GM21447 (cell line): ENCODE results near the gene MRNIP.
"Not testable (repeated sequence)": the region's sequence is repeated elsewhere in the genome, so short reads cannot be mapped to it uniquely, and the experiment has no call there.

ENCODE experiments used
- ATAC-seq: cut with Tn5 transposase; IDR thresholded peaks from one replicate; pipeline ENCODE4 v1.9.1; 2021; ENCODE audit not compliant: unreplicated experiment

Gene MRNIP

DNA sequence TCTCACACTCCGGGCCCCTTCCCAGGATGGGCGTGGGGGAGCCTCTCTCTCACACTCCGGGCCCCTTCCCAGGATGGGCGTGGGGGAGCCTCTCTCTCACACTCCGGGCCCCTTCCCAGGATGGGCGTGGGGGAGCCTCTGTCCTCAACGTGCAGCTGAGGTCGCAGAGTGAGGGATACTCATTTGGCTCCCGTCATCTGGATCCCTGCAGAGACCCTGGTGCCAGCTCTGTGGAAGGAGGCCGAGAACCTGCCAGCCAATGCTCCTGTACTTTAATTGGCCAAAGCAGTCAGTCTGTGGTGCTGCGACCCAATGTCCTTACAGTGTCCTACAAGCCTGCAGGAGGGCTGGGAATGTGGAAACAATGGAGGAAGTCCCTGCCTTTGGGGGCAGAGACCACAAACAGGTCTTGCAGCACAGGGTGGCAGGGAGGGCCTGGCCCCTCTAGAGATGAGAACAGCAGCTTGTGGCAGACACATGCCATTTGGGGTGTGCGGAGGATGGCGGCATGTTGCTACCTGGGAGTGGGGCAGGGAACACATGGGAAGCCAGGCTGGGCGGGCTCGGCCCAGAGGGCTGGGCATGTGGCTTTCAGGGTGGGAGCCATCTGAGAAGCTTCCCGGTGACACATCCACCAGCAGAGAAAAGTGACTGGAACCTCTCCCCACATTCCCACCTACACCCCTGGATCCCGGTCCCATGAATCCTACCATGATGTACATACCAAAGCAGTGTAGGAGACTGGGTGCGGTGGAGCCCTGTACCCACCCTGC lies 13.6 kb upstream of the MRNIP start:
- ATAC-seq: no peak

DNA sequence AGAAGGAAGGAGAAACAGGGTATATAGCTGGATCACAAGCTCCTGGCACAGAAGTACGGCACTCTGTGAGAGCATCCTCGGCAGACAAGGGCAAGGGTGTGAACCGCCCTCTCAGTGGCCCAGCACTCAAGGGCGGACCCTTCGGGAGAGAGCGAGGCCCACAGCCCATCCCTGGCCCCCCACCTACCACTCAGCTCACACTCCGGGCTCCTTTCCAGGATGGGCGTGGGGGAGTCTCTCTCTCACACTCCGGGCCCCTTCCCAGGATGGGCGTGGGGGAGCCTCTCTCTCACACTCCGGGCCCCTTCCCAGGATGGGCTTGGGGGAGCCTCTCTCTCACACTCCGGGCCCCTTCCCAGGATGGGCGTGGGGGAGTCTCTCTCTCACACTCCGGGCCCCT lies 12.9 kb upstream of the MRNIP start:
- ATAC-seq: not testable (repeated sequence)

DNA sequence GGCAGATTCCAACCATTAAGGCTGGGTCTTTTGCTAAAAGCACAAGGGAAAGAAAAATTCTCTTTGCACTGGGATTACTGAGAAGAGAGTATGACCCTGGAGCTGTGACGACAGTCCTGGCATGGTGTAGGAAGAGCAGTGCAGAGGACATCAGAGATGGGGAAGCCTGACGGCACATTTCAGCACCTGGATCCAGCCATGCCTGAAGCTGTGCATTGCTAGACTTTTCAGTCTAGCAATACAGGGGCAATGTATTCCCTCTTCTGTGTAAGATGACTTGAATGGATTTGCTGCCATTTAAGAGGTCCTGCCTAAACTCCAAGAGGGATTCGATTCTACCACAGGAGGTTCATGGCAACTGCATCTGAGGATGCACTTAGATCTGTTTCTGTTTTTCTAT lies 12.3 kb upstream of the MRNIP start:
- ATAC-seq: no peak

DNA sequence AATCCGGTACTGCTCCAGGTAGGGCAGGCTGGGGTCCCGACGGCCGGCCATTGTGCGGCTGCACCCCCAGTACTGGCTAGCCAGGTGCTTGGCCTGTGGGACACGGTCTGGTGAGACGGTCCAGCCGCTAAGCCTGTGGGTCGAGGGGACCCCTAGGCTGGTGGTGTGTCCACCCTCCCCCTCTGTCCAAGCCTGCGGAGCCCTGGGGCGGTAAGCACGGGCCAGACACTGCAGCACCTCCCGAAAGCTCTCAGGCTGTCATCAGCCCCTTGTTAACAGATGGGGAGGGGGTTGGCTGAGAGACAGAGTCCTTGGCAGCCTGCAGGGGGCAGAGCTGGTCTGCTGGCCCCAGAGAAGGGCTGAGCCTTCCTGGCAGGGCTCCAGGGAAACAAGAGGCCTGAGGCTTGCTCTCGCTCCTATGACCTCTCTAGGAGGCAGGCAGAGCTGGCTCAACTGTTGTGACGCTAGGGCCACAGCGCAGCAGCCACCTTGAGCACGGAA lies 11.8 kb upstream of the MRNIP start:
- ATAC-seq: no peak

DNA sequence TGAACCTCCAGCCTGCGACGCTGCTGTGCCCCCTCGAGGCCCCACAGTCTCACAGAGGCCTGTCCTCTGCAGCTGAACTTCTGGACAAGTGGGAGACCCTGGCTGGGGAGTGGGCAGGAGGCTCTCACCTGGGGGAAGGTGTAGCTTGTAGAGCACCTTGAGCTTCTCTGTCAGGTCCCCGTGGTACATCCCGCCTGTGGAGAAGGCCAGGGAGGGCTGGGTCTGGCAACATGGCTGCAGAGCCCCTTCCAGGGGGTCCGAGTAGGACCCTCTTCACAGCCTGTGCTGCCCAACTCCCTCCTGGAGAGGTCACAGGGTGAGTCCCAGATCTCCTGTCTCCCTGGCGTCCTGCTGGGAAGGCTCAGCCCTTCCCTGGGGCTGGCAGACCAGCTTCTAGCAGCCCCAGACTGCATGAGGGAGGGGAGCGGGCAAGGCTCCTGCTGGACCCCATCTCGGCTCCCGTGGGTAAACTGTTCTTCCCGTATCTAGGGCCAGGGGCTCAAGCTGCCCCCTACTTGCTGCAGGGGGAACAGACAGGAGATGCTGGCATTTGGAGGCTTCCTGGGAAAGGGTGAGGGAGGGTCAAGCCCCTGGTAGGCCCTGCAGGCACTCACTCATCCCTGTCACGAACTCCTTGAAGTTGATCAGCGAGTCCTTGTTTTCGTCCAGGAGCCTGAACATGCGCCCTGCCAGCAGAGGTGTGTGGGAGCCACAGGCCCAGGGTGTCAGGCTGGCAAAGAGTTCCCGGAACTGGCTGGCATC lies 11.2 kb upstream of the MRNIP start:
- ATAC-seq: no peak

DNA sequence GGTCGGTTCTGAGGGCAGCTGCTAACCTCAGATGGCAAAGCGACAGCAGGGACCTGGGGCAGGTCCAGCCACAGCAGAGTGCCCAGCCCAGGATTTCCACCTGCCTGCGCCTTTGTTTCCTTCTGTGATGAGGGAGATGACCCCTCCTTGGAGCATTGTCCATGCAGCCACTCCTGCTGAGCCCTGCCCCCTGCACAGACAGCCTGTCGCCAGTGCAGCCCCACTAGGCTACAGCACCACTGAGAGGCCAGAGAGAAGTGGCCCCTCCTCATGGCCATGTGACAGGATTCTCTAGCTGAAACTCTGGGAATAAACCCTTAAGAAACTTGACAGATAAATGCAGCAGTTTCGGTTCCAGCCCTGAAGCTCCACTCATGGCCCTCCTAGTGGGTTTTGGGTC lies 10.5 kb upstream of the MRNIP start:
- no peak for ATAC-seq

DNA sequence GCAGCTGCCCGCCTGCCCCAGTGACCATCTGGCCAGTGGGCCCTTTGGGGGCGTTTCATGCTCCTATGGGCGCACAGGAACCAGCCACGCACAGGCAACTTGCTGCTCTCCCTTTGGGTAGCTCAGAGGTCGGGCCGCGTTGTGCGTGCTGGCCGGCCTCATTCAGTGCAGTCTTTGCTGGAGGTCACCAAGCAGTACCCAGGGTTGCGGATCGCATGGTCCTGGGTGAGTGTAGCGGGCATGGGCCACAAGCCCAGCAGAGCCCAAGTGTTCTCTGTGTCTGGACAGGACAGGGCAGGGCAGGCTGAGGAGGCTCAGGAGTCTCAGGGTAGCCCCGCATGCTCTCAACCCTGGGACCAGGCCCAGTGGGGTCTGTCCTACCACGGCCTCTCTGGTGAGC lies 9.9 kb upstream of the MRNIP start:
- ATAC-seq: no peak

DNA sequence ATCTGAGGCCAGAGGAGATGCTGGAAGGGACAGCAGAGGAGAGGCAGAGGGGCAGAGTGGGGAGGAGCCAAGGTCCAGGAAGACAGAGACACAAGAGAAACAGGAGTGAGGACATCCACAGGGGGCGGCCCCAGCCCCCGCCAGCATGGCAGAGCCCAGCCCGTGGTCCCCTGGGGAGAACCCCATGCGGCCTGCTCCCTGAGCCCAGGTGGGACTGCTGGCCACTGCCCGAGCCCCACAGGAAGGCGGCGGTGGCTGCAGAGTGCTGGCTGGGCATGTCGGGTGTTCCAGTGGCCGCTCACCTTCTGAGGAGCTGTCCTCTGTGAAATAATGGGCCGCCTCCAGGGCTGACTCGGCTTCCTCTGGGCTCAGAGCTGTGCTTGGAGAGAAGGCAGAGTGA lies 8.9 kb upstream of the MRNIP start:
- no peak for ATAC-seq

DNA sequence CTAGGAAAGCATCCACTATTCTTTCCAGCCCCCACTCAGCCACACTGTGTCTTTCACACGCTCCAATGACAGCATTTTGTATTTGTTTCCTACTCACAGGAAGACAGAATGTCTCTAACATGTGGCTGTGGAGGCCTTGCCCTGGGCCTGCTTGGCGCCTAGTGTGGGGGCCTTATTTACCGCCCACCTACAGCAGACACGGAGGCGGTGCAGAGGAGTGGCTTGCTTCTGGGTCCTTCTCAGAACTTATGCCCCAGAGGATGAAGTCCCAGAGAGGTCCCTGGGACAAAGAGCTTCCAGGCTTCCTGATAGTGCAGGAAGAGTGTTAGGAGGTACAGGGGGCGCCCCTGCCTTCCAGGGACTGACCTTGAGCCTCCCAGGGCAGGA lies 8.5 kb upstream of the MRNIP start:
- ATAC-seq: no peak

DNA sequence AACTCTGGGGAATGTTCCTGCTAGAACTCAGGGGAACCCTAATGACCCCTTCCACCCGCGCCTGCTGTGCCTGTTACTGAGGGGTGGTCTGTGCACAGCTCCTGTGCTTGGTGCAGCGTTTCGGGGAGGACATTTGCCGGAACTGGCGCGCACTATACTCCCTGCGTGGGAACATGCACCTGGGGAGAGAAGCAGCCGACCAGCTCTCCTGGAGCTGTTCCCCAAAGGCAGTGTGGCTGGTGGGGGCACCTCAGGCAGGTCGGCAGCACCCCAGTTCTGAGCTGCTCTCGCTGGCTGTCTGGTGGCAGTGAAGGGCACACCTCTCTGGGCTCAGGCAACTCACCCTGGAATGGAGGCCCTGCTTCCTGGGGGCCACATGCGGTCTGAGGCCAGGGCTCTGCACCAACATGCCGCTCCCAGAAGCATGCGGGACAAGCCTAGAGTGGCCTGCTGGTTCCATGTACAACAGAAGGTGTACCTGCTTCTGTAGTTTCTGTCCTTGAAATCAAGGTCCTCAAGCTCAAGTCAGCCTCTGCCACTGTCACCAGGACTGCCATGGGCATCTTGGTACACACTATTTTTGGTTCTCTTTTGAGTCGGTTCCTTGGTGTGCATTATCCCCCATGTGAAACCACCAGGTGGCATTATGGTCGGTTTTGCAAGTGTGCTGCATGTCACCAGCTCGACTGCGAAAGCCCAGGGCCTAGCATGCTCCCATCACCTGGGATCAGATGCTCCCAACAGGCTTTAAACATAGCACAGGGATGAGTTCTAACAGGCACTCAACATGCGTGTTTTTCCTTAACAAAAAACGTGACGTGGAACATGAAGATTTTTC lies 7.8 kb upstream of the MRNIP start:
- peak; percentile 53 for ATAC-seq

DNA sequence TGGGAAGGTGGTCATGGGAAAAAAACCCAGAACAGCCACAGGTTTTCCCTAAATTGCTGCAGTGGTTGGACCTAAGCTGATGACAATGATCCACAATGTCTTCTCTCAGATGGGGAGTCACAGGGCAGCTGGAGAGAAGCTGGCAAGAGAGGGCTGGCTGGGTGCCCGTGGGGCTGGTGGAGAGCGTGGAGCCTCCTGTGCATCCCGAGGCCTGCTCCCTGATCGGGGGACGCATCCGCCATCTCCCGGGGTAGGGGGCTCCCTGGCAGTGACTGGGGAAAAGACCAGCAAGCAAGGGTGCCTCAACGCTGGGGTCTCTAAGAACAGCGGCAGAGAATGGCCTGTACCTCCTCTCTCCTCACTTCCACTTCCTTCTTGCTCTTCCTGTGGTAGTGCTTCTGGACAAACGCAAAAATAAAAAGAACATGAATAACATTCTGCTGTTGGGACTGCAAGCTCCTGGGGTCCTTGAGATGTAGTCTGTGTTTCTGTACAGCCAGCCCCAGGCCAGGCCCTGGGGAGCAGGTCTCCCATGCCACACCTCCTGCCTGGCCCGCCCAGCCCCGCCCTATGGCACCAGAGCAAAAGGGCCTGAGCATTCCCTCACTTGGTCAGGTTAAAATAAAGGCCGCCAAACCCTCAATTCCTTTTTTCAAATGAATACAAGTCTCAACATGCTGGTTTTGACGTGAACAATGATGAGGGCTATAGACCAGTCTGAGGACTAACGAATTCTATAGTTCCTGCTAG lies 7.0 kb upstream of the MRNIP start:
- ATAC-seq: no peak

DNA sequence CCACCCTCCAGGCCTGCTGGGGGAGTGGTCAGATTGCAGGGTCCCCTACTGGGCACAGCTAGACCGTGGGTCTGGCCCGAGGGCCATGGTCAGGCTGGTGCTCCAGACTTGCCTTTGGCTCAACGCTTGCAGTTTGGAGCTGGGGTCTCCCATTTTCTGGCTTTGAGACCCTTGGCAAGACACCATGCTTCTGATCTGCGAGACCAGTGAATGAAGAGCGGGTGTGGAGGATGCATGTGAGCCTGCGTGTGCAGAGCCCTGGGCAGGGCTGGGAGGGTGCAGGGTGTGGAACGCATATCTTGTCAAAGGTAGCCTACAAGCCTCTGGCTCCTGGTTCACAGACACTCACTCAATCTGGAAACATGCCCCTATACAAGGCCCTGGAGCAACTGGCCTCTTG lies 6.1 kb upstream of the MRNIP start:
- no peak for ATAC-seq

DNA sequence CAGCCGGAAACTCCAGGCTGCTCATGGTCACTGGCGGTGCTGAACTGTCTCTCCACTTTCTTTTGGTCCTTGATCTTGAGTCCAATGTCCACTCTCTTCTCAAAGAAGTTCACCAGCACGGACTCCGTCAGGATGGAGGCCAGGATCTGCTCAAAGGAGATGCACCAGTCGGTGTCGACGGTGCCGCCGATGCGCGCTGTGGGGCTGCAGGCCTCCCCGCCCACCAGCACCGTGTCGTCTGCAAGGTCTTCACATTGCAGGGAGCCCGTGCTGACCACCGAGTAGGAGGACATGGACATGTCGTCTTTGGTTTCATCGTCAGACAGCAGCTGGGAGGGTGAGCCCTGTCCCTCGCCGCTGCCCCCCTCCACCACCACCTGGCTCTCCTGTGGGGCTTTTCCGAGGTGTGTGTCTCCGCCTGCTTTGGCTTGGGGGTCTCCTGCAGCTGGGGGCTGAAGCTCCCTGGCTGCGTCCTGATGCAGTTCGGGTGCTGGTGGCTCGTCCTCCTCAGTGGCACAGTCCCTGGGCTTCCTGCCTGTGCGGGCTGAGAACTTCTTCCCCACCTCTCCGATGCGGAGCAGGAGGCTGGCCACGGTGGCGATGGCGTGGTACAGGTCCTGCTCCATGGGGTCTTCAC lies 5.0 kb upstream of the MRNIP start:
- no peak for ATAC-seq

DNA sequence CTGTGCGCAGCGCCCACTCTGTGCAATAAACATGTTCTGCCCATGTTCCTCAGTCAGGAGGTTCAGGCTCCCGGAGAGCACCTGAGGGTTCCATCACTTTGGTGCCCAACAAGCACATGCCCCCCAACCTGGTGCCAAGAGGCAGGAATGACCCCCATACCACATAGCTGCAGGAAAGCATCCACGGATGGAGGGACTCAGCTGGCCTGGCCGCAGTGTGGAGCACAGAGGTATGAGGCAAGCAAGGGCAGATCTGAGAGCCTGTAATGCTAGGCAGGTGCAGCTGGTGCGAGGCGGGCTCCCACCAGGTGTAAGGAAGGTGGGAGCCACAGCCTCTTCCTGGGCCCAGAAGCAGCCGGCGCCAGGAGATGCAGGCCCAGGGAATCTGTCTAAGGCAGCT lies 4.3 kb upstream of the MRNIP start:
- ATAC-seq: no peak

DNA sequence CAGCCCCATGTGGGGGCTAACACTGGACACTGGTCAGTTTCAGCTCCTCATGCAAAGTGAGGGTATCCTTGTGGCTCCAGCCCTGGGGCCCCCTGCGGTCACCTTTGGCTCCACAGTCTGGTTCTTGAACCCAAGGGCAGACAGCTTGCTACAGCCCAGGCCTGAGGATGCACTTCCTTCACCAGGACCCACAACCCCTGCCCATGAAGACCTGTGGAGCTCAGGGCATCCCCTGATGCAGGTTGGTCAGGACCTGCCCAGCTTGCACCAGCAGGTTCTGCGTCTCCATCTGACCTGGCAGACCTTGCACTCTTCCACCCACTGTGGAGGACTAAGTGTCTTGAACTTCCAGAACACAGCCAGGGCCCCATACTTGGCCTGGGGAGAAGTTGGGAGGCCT lies 3.7 kb upstream of the MRNIP start:
- ATAC-seq: no peak

DNA sequence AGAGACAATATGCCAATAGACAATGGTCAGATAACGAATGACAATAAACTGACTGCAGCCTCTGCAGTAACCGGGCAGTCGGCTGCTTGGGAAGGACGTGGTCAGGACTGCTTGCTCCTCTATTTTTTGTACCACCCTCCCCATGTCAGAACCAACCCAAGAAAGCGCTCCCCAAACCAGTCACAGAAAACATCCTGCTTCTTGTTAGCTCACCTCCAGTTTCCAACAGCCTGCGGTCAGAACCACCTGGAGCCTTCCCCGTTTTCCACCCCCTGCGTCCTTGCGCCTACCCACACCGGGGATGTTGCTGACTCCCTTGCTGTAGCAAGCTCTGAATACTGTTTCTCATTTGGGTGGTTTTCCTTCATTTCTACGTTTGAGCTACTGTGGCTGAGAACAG lies 1.7 kb upstream of the MRNIP start:
- no peak for ATAC-seq

DNA sequence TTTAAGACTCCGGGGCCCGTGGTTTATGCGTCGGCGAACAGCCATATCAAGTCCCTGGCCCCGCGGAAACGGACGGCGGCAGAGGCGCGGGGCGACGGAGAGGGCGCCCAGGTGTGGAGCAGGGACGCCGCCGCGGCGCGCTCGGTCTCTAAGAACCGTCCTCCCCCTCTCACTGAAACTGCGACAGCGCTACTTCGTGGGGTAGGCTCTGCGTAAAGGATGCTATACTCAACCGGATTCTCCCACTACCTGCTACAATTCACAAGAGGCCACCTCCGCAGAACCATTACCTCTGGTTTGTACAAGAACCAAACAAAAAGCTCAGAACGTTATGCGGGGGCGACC lies 404 bp downstream of the MRNIP start:
- ATAC-seq: peak; percentile 43

DNA sequence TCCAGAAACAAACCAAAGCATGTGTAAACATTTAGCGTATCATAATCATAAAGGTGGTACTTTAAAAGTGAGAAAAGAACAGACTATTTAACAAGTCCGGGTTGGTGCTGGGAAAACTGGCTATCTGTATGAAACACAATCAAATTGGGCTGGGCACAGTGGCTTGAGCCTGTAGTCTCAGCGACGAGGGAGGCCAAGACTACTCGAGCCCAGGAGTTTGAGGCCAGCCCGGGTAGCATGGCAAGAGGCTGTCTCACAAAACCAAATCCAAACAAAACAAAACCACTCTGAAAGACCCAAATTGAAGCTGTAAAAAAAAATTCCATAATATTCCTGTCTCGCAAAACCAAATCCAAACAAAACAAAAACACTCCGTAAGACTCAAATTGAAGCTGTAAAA lies 4.3 kb downstream of the MRNIP start:
- no peak for ATAC-seq

DNA sequence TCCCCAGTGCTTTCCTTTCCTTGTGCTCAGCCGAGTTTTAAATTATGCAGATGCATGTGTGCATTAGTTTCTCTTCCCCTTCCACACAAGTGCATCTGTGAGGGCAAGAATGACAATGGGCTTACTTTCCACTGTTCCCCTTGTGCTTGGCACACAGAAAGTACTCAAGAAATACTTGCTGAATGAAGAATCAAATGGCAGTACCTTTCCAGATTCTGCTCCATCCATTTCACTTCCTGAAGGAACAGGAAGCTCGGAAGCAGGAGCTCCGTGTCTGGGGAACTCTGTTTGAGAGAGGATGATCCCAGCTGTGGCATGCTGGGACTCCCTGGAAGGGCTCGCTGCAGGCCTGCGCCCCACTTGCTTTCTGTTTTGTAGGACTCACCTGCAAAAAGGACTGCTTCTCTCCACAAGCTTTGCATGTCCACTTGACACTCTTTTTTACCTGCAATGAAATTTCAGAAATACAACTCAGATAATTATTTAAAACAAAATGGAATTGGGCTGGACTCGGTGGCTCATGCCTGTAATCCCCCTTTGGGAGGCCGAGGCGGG lies 5.5 kb downstream of the MRNIP start:
- ATAC-seq: peak; percentile 89

DNA sequence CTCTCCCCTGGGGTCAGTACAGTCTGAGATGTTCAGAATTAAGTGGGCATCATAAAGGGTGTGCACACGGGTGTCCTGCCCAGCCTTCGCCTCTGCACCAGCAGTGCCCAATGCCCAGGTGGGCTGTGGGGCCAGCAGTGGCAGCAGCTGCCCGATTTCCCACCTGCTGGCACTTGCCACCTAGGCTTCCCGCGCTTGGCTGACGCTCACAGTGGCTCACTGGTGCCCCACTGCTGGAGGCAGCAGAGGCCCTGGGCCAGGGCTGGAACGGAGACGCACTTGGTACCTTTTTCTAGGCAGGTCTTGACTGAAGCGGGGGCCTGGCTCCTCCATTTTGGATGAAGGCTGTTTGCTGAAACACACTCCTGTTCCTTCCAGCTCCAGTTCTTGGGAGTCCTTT lies 17.0 kb downstream of the MRNIP start:
- ATAC-seq: no peak
